HepG2 (cell line): ENCODE results near the gene RAPGEF6.

Source experiments
- ZNF121 ChIP-seq: sonication (generic); formaldehyde crosslinking; IDR thresholded peaks from 2 replicates; pipeline ENCODE4 v1.5.0; 2020; ENCODE audit warnings: mild to moderate bottlenecking, missing genetic modification reagents
- ZNF720 ChIP-seq: sonication (generic); formaldehyde crosslinking; IDR thresholded peaks from 2 replicates; pipeline ENCODE4 v1.4.0; 2020; ENCODE audit warnings: missing genetic modification reagents
- TF ChIP-seq, protein P1 (sequence below): sonication (generic); formaldehyde crosslinking; IDR thresholded peaks from 2 replicates; pipeline ENCODE4 v1.4.0; 2020; ENCODE audit warnings: mild to moderate bottlenecking, missing genetic modification reagents, borderline replicate concordance
- TF ChIP-seq, protein P2 (sequence below): IDR thresholded peaks from 2 replicates; pipeline ENCODE4 v1.6.1; 2012; ENCODE audit warnings: inconsistent platforms

DNA sequence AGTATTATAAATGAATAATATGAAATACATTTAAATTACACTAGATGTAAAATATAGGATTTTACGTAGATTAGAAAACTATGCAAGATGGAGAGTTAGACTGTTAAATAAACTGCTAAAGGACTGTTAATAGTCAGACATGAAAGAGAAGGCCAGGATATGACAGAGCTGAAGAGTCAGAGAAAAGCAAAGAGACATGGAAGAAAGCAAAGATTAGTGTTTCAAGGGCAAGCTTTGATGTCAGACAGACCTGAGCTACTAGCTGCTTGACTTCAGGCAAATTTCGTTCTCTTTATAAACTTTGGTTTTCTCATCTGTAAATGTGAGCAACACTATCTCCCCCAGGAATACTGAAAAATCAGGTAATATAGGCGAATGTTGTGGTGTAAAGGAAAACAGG is 161.3 kb downstream of the RAPGEF6 start:
- TF ChIP-seq ZNF121 (CRISPR knock-in tag) (no peak), ZNF720 (CRISPR knock-in tag) (no peak)
- TF ChIP-seq, protein P1, sequence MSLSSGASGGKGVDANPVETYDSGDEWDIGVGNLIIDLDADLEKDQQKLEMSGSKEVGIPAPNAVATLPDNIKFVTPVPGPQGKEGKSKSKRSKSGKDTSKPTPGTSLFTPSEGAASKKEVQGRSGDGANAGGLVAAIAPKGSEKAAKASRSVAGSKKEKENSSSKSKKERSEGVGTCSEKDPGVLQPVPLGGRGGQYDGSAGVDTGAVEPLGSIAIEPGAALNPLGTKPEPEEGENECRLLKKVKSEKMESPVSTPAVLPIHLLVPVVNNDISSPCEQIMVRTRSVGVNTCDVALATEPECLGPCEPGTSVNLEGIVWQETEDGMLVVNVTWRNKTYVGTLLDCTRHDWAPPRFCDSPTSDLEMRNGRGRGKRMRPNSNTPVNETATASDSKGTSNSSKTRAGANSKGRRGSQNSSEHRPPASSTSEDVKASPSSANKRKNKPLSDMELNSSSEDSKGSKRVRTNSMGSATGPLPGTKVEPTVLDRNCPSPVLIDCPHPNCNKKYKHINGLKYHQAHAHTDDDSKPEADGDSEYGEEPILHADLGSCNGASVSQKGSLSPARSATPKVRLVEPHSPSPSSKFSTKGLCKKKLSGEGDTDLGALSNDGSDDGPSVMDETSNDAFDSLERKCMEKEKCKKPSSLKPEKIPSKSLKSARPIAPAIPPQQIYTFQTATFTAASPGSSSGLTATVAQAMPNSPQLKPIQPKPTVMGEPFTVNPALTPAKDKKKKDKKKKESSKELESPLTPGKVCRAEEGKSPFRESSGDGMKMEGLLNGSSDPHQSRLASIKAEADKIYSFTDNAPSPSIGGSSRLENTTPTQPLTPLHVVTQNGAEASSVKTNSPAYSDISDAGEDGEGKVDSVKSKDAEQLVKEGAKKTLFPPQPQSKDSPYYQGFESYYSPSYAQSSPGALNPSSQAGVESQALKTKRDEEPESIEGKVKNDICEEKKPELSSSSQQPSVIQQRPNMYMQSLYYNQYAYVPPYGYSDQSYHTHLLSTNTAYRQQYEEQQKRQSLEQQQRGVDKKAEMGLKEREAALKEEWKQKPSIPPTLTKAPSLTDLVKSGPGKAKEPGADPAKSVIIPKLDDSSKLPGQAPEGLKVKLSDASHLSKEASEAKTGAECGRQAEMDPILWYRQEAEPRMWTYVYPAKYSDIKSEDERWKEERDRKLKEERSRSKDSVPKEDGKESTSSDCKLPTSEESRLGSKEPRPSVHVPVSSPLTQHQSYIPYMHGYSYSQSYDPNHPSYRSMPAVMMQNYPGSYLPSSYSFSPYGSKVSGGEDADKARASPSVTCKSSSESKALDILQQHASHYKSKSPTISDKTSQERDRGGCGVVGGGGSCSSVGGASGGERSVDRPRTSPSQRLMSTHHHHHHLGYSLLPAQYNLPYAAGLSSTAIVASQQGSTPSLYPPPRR (CRISPR knock-in tag) = no peak
- TF ChIP-seq, protein P2, sequence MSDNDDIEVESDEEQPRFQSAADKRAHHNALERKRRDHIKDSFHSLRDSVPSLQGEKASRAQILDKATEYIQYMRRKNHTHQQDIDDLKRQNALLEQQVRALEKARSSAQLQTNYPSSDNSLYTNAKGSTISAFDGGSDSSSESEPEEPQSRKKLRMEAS = no peak
